ENCODE data around the gene HRC. TPM values are rescaled to one million over a fixed set of nuclear protein-coding genes. Genes with fewer than 3 reads are reported as not detected.
A peak's percentile ranks its signal among the peaks of the same experiment; 100 is the strongest.

The HRC gene
- total RNA-seq, 2 donors from 2014 or later = 0.53 to 1.8 TPM

- H3K9ac ChIP-seq (ENCODE audit: low read depth in 2 of 2, low read length in 2 of 2) = peak overlapping the region; percentile 85 to 92
- no peaks in the 10 kb centered on the region for H3K9me3 ChIP-seq
- TF ChIP-seq, protein P1, sequence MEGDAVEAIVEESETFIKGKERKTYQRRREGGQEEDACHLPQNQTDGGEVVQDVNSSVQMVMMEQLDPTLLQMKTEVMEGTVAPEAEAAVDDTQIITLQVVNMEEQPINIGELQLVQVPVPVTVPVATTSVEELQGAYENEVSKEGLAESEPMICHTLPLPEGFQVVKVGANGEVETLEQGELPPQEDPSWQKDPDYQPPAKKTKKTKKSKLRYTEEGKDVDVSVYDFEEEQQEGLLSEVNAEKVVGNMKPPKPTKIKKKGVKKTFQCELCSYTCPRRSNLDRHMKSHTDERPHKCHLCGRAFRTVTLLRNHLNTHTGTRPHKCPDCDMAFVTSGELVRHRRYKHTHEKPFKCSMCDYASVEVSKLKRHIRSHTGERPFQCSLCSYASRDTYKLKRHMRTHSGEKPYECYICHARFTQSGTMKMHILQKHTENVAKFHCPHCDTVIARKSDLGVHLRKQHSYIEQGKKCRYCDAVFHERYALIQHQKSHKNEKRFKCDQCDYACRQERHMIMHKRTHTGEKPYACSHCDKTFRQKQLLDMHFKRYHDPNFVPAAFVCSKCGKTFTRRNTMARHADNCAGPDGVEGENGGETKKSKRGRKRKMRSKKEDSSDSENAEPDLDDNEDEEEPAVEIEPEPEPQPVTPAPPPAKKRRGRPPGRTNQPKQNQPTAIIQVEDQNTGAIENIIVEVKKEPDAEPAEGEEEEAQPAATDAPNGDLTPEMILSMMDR (IDR thresholded peaks at IDR 0.05) = no peak
- no peaks in the 10 kb centered on the region for H3K27me3 ChIP-seq
- H3K36me3 ChIP-seq = no peaks in the 10 kb centered on the region
- intact Hi-C loops (cut with DNase I) = no loop called here
- H3K27ac ChIP-seq = peak overlapping the region; percentile 96
- H3K4me3 ChIP-seq = peak overlapping the region; percentile 68
- H3K4me1 ChIP-seq = peaks cover 25% of the 10 kb centered on the region
- DNase-seq = peak; percentile 45
Observed at GRCh38 chr19:49117677-49118564, 37.3 kb downstream of the HRC start.

DNA sequence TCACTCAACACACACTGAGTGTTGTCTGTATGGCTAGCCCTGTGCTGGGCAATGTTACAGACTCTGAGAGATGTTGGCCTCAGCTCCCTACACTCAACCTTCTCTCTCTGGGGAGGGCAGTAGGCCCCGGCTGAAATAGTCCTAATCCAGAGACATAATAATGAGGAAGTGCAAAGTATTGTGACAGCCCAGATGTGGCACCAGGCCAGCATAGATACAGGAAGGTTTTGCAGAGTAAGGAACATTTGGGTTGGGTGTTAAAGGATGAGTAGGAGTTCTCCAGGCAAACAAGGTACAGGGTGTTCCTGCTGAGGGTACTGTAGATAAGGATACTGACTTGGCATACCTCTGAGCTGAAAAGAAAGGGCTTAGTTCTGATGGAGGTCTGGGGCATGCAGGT lies 38.7 kb downstream of the HRC start:
- intact Hi-C loops (cut with DNase I) = no loop called here
- peak; percentile 42 for DNase-seq
- H3K4me3 ChIP-seq = no peak overlapping the region
- H3K4me1 ChIP-seq = peaks cover 25% of the 10 kb centered on the region
- H3K36me3 ChIP-seq = no peaks in the 10 kb centered on the region
- H3K27ac ChIP-seq = no peak overlapping the region
- TF ChIP-seq, protein P1 (IDR thresholded peaks at IDR 0.05) = no peak
- no peaks in the 10 kb centered on the region for H3K9me3 ChIP-seq
- H3K27me3 ChIP-seq = no peaks in the 10 kb centered on the region
- H3K9ac ChIP-seq (ENCODE audit: low read depth in 2 of 2, low read length in 2 of 2) = no peak overlapping the region

GRCh38 chr19:49114630-49115363 lies 40.4 kb downstream of the HRC start:
- Histone ChIP-seq H3K4me3 (peak overlapping the region; percentile 89), H3K4me1 (peaks cover 19% of the 10 kb centered on the region), H3K27ac (peak overlapping the region; percentile 64), H3K9ac (ENCODE audit: low read depth in 2 of 2, low read length in 2 of 2) (peak overlapping the region; percentile 63 to 84), H3K36me3 (no peaks in the 10 kb centered on the region), H3K9me3 (no peaks in the 10 kb centered on the region), H3K27me3 (no peaks in the 10 kb centered on the region)
- intact Hi-C loops (cut with DNase I) = no loop called here
- TF ChIP-seq, protein P1 (IDR thresholded peaks at IDR 0.05) = no peak
- peak; percentile 69 for DNase-seq

- intact Hi-C loops (cut with DNase I) = no loop called here
- TF ChIP-seq, protein P1 (IDR thresholded peaks at IDR 0.05) = no peak
- H3K9me3 ChIP-seq = no peaks in the 10 kb centered on the region
- H3K36me3 ChIP-seq = peaks cover under 1% of the 10 kb centered on the region
- H3K4me3 ChIP-seq = peak within 1 kb of the TSS; percentile 89
- no peaks in the 10 kb centered on the region for H3K27me3 ChIP-seq
- peak within 1 kb of the TSS; percentile 64 for H3K27ac ChIP-seq
- peaks cover 17% of the 10 kb centered on the region for H3K4me1 ChIP-seq
- H3K9ac ChIP-seq (ENCODE audit: low read depth in 2 of 2, low read length in 2 of 2) = peak within 1 kb of the TSS; percentile 66 to 84
- DNase-seq = peak; percentile 65
Observed at GRCh38 chr19:49113762-49114629, 41.2 kb downstream of the HRC start, which contains the start of gene LIN7B. Gene LIN7B (plus strand): TSS chr19:49114370. CDS start chr19:49114405, 35 bp downstream.

Measured in colonic mucosa (tissue), 4 donors.